NCI-H345 treated with DMSO at 0.1 percent for 48 hours (cell line): Measurements from ENCODE around the gene CDK11A.
"Not testable (repeated sequence)": the region's sequence is repeated elsewhere in the genome, so short reads cannot be mapped to it uniquely, and the experiment has no call there.

Experiments
- DNase-seq: peaks from one replicate; lab custom pipeline; 2025; ENCODE audit not compliant: unreplicated experiment; lab: John Stamatoyannopoulos, UW

Gene CDK11A

GRCh38 chr1:1726088-1726487, 1.9 kb upstream of the CDK11A start:
- DNase-seq: not testable (repeated sequence)

GRCh38 chr1:1721201-1721600, 3.0 kb downstream of the CDK11A start:
- DNase-seq: no peak

DNA sequence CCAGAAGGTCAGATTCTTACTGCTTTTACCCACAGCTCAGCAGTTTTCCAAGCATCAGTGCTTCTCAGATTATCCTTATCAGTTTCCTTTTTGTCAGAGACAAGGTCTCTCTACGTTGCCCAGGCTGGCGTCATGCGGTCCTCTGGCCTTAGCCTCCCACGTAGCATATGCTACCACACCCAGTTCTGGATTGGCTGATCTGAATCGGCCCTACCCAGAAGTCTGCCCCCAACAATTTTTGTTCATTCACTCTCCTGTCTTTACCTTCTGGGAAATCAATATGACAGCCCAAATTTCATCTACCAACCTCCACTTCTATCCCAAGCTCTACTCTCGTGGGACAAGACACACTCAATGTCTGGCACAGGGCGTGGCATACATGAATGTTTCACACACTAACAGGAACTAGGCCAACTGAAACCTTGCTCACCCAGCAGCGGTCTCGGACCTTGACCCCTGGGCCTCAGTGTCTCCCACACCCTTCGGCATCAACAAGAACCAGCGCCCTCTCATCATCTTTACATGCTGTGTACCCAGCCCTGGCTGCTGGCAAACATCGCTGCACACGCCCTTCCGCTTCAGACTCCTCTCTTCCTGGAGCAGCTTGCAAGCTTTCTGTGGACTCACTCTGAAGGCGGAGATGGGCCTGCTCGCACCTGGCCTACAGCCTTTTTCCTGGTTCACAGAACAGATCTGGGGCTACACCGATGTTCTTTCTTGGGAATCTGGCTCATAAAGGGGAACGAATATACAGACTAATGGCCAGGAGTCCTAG, 8.9 kb downstream of the CDK11A start:
- DNase-seq: not testable (repeated sequence)

DNA sequence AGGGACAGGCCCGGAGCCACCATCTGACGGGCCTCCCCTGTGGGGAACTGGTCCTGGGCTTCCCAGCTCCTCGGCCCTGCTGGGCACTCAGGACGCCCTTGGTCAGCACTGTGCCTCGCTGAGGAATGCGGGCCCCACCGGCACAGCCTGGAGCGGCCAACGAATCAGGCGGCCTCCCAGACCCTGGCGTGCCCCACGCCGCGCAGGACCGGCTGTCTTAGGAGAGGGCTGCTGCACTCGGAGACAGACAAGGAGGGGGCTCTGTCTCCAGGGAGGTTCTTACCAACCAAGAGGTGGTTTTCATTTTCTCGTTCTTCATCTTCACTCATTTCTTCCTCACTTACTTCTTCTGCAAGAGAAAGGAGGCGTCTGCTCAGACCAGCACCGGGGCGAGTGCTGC, 16.3 kb downstream of the CDK11A start:
- DNase-seq: not testable (repeated sequence)

DNA sequence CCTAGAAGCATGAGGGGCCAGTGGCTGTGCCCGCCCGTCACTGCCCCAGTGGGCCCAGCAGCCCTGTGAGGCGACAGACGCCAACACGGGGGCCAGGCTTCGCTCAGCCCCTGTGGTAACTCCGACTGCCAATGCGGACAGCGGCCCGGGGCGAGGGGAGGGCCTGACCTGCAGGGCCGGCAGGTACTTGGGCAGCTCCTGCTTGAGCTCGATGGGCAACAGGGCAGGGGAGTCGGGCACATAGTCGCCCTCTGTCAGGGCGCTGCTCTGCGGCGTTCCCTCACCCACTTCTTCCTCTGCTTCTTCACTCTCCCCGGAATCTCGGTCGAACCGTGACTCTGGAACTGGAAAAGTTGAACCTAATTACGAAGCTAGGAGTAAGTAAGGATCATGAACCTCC, 16.9 kb downstream of the CDK11A start:
- DNase-seq: not testable (repeated sequence)

DNA sequence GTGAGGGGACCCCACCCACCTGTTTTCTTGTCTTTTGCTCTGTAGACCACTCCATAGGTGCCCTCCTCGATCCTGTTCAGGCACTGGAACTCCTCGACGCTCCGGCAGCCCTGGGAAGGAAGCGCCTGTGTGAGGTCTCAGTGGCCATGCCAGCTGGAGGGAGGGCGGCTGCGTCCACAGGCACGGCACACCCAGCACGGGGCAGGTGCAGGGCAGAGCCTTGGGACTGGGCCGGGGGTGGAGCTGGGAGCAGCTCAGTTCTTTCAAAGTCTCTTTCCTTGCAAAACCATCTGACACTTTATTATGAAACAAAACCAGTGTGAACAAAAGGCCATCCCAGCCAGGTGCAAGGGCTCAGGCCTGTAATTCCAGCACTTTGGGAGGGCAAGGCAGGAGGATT, 18.5 kb downstream of the CDK11A start:
- not testable (repeated sequence) for DNase-seq

DNA sequence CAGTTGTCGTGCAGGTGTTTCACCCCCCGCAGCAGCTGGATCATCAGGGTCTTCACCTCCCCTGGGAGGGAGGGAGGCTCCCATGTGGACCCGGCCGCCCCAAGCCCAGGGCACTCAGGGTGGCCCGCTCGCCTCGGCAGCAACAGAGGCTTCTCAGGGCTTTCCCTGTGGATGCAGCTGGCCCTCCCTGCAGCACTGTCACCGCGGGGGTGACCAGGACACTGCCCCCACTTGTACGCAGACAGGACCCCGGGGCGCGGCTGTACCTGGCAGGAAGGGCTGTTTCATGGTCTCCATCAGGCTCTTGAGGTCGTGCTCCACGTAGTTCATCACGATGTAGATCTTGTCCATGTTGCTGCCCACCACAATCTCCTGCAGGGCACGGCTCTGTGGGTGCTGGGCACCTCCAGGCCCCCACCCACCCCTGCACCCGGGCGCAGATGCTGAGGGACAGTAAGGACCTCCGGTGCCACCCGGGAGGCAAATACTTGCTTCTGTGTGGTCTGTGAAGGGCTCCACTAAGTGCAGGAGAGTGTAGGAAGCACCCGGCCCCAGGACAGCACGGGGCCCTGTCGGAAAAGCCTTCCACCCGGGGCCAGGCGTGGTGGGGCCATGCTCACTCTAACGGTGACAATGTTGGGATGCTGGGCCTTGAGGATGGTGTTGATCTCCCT, 19.7 kb downstream of the CDK11A start:
- not testable (repeated sequence) for DNase-seq

DNA sequence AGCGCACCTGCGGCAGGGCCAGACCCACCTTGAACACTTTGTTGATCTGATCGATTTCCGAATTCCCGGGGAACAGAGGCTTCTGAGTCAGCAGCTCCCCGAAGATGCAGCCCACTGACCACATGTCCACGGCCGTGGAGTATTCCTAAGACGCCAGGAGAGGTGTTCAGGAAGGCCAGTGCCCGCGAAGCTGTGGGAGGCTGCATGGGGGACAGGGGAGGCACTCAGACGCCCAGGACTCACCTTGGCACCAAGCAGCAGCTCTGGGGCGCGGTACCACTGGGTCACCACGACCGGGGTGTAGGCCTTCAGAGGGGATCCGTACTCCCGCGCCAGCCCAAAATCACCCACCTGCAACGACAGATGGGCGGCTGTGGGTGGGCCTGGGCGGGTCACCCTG, 20.4 kb downstream of the CDK11A start:
- no peak for DNase-seq

GRCh38 chr1:1702506-1702905, 21.7 kb downstream of the CDK11A start:
- DNase-seq: not testable (repeated sequence)

- DNase-seq: not testable (repeated sequence)
These were observed 23.6 kb downstream of the CDK11A start for GRCh38 chr1:1700557-1700956.

- not testable (repeated sequence) for DNase-seq
These were observed 24.1 kb downstream of the CDK11A start for GRCh38 chr1:1700067-1700466.

GRCh38 chr1:1699061-1699460, 25.1 kb downstream of the CDK11A start:
- DNase-seq: not testable (repeated sequence)

DNA sequence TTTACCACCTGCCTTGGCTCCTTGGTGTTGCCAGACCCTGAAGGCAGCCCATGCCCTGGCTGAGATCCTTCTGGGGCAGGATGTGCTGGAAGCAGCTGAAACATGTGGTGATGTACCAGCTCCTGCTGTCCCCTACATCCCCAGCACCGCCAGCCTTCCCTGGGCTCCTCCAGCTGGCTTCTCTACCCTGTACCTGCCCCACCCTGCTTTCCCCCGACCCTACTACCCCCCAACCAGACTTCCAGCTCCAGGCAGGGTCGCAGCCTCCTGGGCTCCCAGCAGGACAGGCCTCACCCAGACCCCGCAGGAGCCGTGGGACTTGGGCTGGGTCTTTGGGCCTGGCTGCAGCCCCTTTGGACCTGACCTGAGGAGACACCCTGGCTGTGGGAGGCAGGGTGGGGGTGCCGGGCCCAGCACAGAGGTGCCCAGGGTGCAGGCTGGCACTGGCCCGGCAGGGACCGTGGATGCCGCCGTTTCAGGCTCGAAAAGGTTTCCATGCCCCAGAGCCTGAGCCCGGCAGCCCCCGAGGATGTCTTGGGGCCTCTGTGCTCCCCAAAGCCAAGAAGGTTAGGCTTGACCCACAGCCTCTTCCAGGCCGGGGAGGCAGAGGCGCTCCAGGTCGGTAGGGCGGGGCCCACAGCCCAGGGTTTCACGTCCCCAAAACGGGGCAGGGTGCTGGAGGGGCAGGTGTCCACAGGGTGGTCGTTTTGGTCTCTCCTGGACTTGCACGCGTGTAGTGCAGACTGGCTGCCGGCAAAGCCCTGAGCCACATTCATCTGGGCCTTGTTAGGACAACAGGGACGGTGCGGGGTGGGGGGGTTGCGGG, 26.6 kb downstream of the CDK11A start:
- not testable (repeated sequence) for DNase-seq

- DNase-seq: not testable (repeated sequence)
These were observed 27.5 kb downstream of the CDK11A start for GRCh38 chr1:1696431-1697357.

GRCh38 chr1:1692714-1693647, 31.2 kb downstream of the CDK11A start, which contains the start of gene SLC35E2B:
Gene SLC35E2B (minus strand): TSS chr1:1692795. CDS start chr1:1676699, 16,096 bp downstream.
- peak; percentile 12 for DNase-seq

DNA sequence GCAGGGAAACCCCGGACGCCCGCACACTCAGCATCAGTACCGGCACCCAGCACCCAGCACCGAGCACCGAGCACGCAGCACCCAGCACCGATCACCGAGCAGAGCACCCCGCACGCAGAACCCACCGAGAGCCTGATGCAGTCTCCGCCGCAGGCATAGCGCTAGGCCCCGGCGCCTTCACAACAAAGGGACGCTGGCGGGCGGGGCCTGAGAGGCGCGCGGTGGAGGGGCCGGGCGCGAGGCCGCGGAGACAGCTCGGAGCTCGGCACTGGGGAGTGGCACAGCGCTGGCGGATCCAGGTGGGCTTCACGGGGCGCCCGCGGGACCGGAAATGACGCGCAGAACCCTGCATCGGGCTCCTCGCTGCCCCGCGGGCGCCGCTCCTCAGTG, 31.8 kb downstream of the CDK11A start:
- not testable (repeated sequence) for DNase-seq

- DNase-seq: not testable (repeated sequence)
These were observed 32.7 kb downstream of the CDK11A start for GRCh38 chr1:1691443-1691842.

DNA sequence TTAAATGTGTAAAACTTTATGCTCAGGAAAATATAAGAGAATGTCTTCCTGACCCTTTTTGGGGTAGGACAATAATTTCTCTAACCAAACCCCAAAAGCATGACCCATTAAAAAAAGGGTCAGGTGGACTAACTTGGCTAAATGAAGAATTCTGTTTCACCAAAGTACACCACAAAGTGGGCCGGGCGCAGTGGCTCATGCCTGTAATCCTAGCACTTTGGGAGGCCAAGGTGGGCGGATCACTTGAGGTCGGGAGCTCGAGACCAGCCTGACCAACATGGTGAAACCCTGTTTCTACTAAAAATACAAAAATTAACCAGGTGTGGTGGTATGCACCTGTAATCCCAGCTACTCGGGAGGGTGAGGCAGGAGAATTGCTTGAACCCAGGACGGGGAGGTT, 34.6 kb downstream of the CDK11A start:
- not testable (repeated sequence) for DNase-seq

- DNase-seq: no peak
These were observed 36.3 kb downstream of the CDK11A start for GRCh38 chr1:1687846-1688245.
